ENCODE data around the gene PPIL4. TPM values are rescaled to one million over a fixed set of nuclear protein-coding genes. Genes with fewer than 3 reads are reported as not detected.

Gene PPIL4
- total and polyA plus RNA-seq, 2 of the 13 experiments (the other 11 are each of a cell fraction or from before 2014, with no cell fraction given): 5.5 to 46.0 TPM

- H3K9me3 ChIP-seq (ENCODE audit: low read length): no peaks in the 10 kb centered on the region
- CTCF ChIA-PET (ENCODE audit: low intra/inter-chr PET ratio, low total read pairs): no interaction called here
Measured at GRCh38 chr6:149508485-149508884, 37.4 kb downstream of the PPIL4 start.

More at GRCh38 chr6:149508485-149508884, 37.4 kb downstream of the PPIL4 start:
- in situ Hi-C loops (cut with HindIII; ENCODE audit: extremely low pct_ligation_motif_present, low pct_unique_long_range_greater_than_20kb): no loop called here
- Histone ChIP-seq H3K79me2 (ENCODE audit: insufficient read depth, low read length) (no peaks in the 10 kb centered on the region), H3K4me2 (ENCODE audit: low read depth, low read length) (no peak overlapping the region), H3K4me1 (ENCODE audit: insufficient read depth, low read length) (peaks cover 18% of the 10 kb centered on the region), H3K4me3 (replicated peaks in 1 of 3; ENCODE audit: insufficient read depth in 1 of 3, low read depth in 2 of 3, low read length in 3 of 3) (no peak overlapping the region), H3K27ac (ENCODE audit: extremely low read length, insufficient read depth, low read length) (no peak overlapping the region), H2AFZ (ENCODE audit: low read length) (no peak overlapping the region), H3K9ac (ENCODE audit: insufficient read depth, low read depth, low read length) (no peak overlapping the region), H3K27me3 (ENCODE audit: control insufficient read depth in 1 of 2, insufficient read depth in 2 of 2, low read length in 2 of 2) (no peaks in the 10 kb centered on the region), H4K20me1 (ENCODE audit: insufficient read depth, low read length) (no peaks in the 10 kb centered on the region), H3K36me3 (replicated peaks in 1 of 2; ENCODE audit: control insufficient read depth in 1 of 2, insufficient read depth in 2 of 2, low read length in 2 of 2) (peaks cover 10 to 37% of the 10 kb centered on the region in 2 experiments)
- BruUV-seq (replicated peaks): no TSS peak
- POLR2A ChIA-PET: interaction anchor here (0.6 kb wide), 1 partner anchor 13 kb away, joined by 3 read pairs; no protein-coding TSS in a partner anchor
- intact Hi-C loops (cut with micrococcal nuclease; ENCODE audit: unreplicated experiment): no loop called here
- TF ChIP-seq ZSCAN12 (CRISPR knock-in tag; IDR thresholded peaks at IDR 0.05): no peak
- no peak for TF ChIP-seq ZNF773 (CRISPR knock-in tag; IDR thresholded peaks at IDR 0.05; ENCODE audit: borderline replicate concordance)
- no peak for TF ChIP-seq HIC2 (CRISPR knock-in tag; IDR thresholded peaks at IDR 0.05; ENCODE audit: low read depth)
- TF ChIP-seq ZNF230 (CRISPR knock-in tag; IDR thresholded peaks at IDR 0.05): no peak
- no peak for TF ChIP-seq ZNF800 (CRISPR knock-in tag; IDR thresholded peaks at IDR 0.05)
- TF ChIP-seq SUZ12 (IDR thresholded peaks at IDR 0.05; ENCODE audit: low read depth, low read length): no peak
- WGBS (ENCODE audit: low lambda C conversion rate): 90% methylated on average over 3 of the region's 3 CpGs
- no peak for FAIRE-seq
- ATAC-seq: no peak
- DNase-seq (ENCODE audit: low spot score): no peak
